ENCODE results near the gene IL15. TPM values are rescaled to one million over a fixed set of nuclear protein-coding genes. Genes with fewer than 3 reads are reported as not detected.
"Not testable (repeated sequence)": the region's sequence is repeated elsewhere in the genome, so short reads cannot be mapped to it uniquely, and the experiment has no call there.

IL15 gene
- total RNA-seq, 4 donors from 2014 or later, result 0.64 to 3.8 (median 1.6) TPM

DNA sequence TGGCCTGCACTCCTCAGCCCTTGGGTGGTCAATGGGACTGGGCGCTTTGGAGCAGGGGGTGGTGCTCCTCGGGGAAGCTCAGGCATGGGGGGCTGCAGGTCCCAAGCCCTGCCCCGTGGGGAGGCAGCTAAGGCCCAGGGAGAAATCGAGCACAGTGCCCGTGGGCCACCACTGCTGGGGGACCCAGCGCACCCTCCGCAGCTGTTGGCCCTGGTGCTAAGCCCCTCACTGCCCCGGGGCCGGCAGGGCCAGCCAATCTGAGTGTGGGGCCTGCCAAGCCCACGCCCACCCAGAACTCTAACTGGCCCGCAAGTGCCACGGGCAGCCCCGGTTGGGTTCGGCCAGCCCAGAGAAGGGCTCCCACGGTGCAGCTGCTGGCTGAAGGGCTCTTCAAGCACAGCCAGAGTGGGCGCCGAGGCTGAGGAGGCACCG is 30.9 kb upstream of the IL15 start:
- H3K27ac ChIP-seq, result no peak overlapping the region
- peak in 1 of 2 donors; percentile 49 for DNase-seq (ENCODE audit: low spot score in 2 of 2)
- 100% methylated on average over 5 of the region's 18 CpGs for WGBS
- no peaks in the 10 kb centered on the region for H3K4me1 ChIP-seq
- no peaks in the 10 kb centered on the region for H3K27me3 ChIP-seq
- H3K4me3 ChIP-seq, result no peak overlapping the region
- TF ChIP-seq EP300 (IDR thresholded peaks at IDR 0.05), result no peak
- no peak for TF ChIP-seq POLR2AphosphoS5 (IDR thresholded peaks at IDR 0.05)
- TF ChIP-seq POLR2A (IDR thresholded peaks at IDR 0.05), result no peak
- TF ChIP-seq, protein P1, sequence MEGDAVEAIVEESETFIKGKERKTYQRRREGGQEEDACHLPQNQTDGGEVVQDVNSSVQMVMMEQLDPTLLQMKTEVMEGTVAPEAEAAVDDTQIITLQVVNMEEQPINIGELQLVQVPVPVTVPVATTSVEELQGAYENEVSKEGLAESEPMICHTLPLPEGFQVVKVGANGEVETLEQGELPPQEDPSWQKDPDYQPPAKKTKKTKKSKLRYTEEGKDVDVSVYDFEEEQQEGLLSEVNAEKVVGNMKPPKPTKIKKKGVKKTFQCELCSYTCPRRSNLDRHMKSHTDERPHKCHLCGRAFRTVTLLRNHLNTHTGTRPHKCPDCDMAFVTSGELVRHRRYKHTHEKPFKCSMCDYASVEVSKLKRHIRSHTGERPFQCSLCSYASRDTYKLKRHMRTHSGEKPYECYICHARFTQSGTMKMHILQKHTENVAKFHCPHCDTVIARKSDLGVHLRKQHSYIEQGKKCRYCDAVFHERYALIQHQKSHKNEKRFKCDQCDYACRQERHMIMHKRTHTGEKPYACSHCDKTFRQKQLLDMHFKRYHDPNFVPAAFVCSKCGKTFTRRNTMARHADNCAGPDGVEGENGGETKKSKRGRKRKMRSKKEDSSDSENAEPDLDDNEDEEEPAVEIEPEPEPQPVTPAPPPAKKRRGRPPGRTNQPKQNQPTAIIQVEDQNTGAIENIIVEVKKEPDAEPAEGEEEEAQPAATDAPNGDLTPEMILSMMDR (IDR thresholded peaks at IDR 0.05), result no peak
- H3K9me3 ChIP-seq, result no peaks in the 10 kb centered on the region
- H3K36me3 ChIP-seq, result no peaks in the 10 kb centered on the region

DNA sequence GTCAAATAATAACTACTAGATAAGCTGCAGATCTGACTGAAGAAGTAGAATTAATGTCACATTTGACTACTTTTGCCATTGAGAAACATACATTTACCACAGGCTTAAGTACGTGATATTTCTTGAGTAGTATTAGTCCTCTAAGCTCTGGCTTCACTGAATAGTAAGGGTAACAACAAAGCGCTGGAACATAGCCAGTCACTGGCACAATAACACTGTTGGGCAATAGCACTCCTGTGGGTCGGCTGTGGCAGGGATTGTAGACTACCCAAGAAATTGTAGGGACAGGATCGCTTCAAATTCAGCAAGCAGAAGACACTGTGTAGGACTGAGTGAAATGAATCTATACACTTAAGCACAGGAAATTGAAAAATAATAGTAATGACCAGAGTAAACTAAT is 27.1 kb upstream of the IL15 start:
- no peaks in the 10 kb centered on the region for H3K9me3 ChIP-seq
- H3K4me3 ChIP-seq, result no peak overlapping the region
- TF ChIP-seq POLR2A (IDR thresholded peaks at IDR 0.05) (no peak), POLR2AphosphoS5 (IDR thresholded peaks at IDR 0.05) (no peak), EP300 (IDR thresholded peaks at IDR 0.05) (no peak)
- TF ChIP-seq, protein P1 (IDR thresholded peaks at IDR 0.05), result no peak
- 51% methylated on average over 4 of the region's 4 CpGs for WGBS
- no peak for DNase-seq (ENCODE audit: low spot score in 2 of 2)
- H3K4me1 ChIP-seq, result no peaks in the 10 kb centered on the region
- no peaks in the 10 kb centered on the region for H3K27me3 ChIP-seq
- no peaks in the 10 kb centered on the region for H3K36me3 ChIP-seq
- no peak overlapping the region for H3K27ac ChIP-seq

DNA sequence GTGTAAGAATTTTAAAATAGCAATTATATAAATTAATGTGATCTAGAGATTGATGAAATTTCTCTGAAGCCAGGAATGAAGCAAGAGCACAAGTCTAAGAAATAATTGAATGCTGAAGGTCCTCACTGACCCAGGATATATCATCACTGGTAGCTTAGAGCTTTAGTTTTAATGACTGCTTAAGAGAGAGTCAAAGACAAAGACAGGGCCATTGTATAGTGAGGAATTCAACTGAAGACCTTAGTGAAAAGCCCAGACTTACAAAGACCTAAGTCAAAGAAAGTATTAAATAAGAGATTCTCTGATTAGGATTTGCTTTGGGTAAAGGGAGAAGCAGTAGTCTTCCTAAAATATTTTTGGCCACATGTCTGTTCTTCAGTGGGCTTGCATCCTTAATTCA is 26.0 kb upstream of the IL15 start:
- no peak for DNase-seq (ENCODE audit: low spot score in 2 of 2)
- Histone ChIP-seq H3K27me3 (no peaks in the 10 kb centered on the region), H3K4me3 (no peak overlapping the region), H3K36me3 (no peaks in the 10 kb centered on the region), H3K9me3 (no peaks in the 10 kb centered on the region), H3K27ac (no peak overlapping the region), H3K4me1 (no peaks in the 10 kb centered on the region)
- TF ChIP-seq POLR2A (IDR thresholded peaks at IDR 0.05) (no peak), POLR2AphosphoS5 (IDR thresholded peaks at IDR 0.05) (no peak), EP300 (IDR thresholded peaks at IDR 0.05) (no peak)
- TF ChIP-seq, protein P1 (IDR thresholded peaks at IDR 0.05), result no peak

DNA sequence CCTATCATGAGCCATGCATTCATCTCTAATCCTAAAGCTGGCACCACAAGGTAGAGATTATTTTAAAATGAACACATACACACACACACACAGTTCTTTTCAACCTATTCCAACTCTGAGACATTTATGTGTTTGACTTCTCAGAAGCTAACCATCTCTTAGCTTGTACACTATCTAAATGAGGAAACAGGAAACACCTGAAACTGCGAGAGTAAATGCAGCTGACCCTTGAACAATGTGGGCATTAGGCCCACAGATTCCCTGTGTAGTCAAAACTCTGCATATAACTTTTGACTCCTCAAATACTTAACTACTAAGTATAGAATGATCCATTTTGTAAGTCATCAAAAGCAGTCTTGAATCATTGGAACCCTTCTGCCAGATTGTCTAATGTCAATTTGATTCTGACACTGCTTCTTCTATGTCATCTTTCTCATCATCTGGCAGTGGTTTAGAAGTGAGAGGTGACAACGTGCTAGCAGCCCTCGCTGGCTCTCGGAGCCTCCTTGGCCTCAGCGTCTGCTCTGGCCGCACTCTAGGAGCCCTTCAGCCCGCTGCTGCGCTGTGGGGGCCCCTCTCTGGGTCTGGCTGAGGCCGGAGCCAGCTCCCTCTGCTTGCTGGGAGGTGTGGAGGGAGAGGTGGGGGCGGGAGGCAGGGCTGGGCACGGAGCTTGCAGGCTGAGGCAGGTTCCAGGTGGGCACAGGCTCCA is 21.4 kb upstream of the IL15 start:
- 58% methylated on average over 9 of the region's 11 CpGs for WGBS
- Histone ChIP-seq H3K4me3 (no peak overlapping the region), H3K4me1 (no peaks in the 10 kb centered on the region), H3K27ac (no peak overlapping the region), H3K9me3 (no peaks in the 10 kb centered on the region), H3K27me3 (no peaks in the 10 kb centered on the region), H3K36me3 (no peaks in the 10 kb centered on the region)
- no peak for TF ChIP-seq POLR2A (IDR thresholded peaks at IDR 0.05)
- TF ChIP-seq, protein P1 (IDR thresholded peaks at IDR 0.05), result no peak
- no peak for TF ChIP-seq EP300 (IDR thresholded peaks at IDR 0.05)
- TF ChIP-seq POLR2AphosphoS5 (IDR thresholded peaks at IDR 0.05), result no peak
- no peak for DNase-seq (ENCODE audit: low spot score in 2 of 2)

DNA sequence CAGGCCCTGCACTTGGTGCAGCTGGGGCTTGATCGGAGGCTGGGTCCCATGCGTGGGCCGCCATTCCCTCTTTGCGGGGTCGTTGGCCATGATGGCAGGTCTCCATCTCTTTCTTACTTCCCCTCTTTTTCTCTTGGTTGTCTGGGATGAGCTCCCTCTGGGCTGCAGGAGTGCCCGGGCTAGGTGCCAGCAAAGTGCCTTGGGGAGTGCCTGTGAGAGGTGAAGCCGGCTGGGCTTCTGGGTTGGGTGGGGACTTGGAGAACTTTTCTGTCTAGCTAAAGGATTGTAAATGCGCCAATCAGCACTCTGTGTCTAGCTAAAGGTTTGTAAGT is 20.8 kb upstream of the IL15 start:
- not testable (repeated sequence) for H3K9me3 ChIP-seq; H3K36me3 ChIP-seq; H3K4me3 ChIP-seq; H3K27me3 ChIP-seq; DNase-seq (ENCODE audit: low spot score in 2 of 2); H3K4me1 ChIP-seq; H3K27ac ChIP-seq
- 96% methylated on average over 8 of the region's 8 CpGs for WGBS

DNA sequence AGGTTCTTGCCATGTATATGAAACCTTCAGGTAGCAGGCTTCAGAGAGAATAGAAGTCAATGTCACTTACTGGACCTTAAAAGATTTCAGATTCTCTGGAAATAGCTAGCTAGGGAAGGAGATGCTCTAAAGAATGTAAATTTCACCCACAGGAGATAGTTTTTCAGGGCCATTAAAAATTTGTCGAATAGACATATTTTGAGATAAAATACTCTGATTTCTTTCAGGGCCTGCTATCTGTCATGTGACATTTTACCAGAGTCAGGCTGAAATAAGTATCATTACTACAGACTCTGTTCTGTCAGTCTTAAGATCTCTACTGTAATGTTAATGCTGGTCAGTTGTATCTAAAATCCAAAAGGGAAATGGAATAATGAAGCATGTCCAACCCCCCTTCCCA is 15.7 kb upstream of the IL15 start:
- TF ChIP-seq EP300 (IDR thresholded peaks at IDR 0.05) (no peak), POLR2AphosphoS5 (IDR thresholded peaks at IDR 0.05) (no peak), POLR2A (IDR thresholded peaks at IDR 0.05) (no peak)
- TF ChIP-seq, protein P1 (IDR thresholded peaks at IDR 0.05), result no peak
- no peaks in the 10 kb centered on the region for H3K27me3 ChIP-seq
- no peak overlapping the region for H3K27ac ChIP-seq
- WGBS, result 97% methylated on average over 1 of the region's 1 CpG
- H3K9me3 ChIP-seq, result no peaks in the 10 kb centered on the region
- no peak overlapping the region for H3K4me3 ChIP-seq
- no peak for DNase-seq (ENCODE audit: low spot score in 2 of 2)
- no peaks in the 10 kb centered on the region for H3K36me3 ChIP-seq
- no peaks in the 10 kb centered on the region for H3K4me1 ChIP-seq

All from suprapubic skin (tissue), 4 donors.